Measurements from ENCODE around the gene APRT. TPM values are rescaled to one million over a fixed set of nuclear protein-coding genes. Genes with fewer than 3 reads are reported as not detected.

The APRT gene
- total RNA-seq, 1 donor from 2014 or later = 116 TPM

GRCh38 chr16:88812513-88813268 is 963 bp upstream of the APRT start:
- H3K4me1 Mint-ChIP-seq (ENCODE audit: unreplicated experiment) = peaks cover 3% of the 10 kb centered on the region
- H3K4me3 Mint-ChIP-seq = peak overlapping the region; percentile 86
- peak; percentile 6 for TF ChIP-seq CTCF (conservative IDR thresholded peaks at IDR 0.05)
- no peaks in the 10 kb centered on the region for H3K9me3 Mint-ChIP-seq
- H3K27ac Mint-ChIP-seq = peak overlapping the region; percentile 91
- DNase-seq (ENCODE audit: extremely low spot score, unreplicated experiment) = no peak
- no peaks in the 10 kb centered on the region for H3K27me3 Mint-ChIP-seq
- no peaks in the 10 kb centered on the region for H3K36me3 Mint-ChIP-seq

- no peak for TF ChIP-seq CTCF (conservative IDR thresholded peaks at IDR 0.05)
Measured at GRCh38 chr16:88810912-88811768, 588 bp downstream of the APRT start.

GRCh38 chr16:88810166-88810911 is 1.4 kb downstream of the APRT start:
- Mint-ChIP-seq H3K9me3 (no peaks in the 10 kb centered on the region), H3K4me3 (peak overlapping the region; percentile 90), H3K36me3 (no peaks in the 10 kb centered on the region), H3K4me1 (ENCODE audit: unreplicated experiment) (peaks cover 3% of the 10 kb centered on the region), H3K27ac (peak overlapping the region; percentile 76), H3K27me3 (no peaks in the 10 kb centered on the region)
- no peak for TF ChIP-seq CTCF (conservative IDR thresholded peaks at IDR 0.05)
- DNase-seq (ENCODE audit: extremely low spot score, unreplicated experiment) = no peak

More at GRCh38 chr16:88810912-88811768, 588 bp downstream of the APRT start:
- no peaks in the 10 kb centered on the region for H3K9me3 Mint-ChIP-seq
- H3K27me3 Mint-ChIP-seq = no peaks in the 10 kb centered on the region
- peak overlapping the region; percentile 76 for H3K27ac Mint-ChIP-seq
- peaks cover 3% of the 10 kb centered on the region for H3K4me1 Mint-ChIP-seq (ENCODE audit: unreplicated experiment)
- H3K36me3 Mint-ChIP-seq = no peaks in the 10 kb centered on the region
- peak overlapping the region; percentile 90 for H3K4me3 Mint-ChIP-seq
- DNase-seq (ENCODE audit: extremely low spot score, unreplicated experiment) = no peak

GRCh38 chr16:88809676-88810165 is 2.0 kb downstream of the APRT start:
- Mint-ChIP-seq H3K4me3 (peak overlapping the region; percentile 90), H3K27me3 (no peaks in the 10 kb centered on the region), H3K4me1 (ENCODE audit: unreplicated experiment) (peaks cover 3% of the 10 kb centered on the region), H3K9me3 (no peaks in the 10 kb centered on the region), H3K36me3 (no peaks in the 10 kb centered on the region), H3K27ac (peak overlapping the region; percentile 76)
- no peak for DNase-seq (ENCODE audit: extremely low spot score, unreplicated experiment)
- no peak for TF ChIP-seq CTCF (conservative IDR thresholded peaks at IDR 0.05)

- H3K27ac Mint-ChIP-seq = no peak overlapping the region
- H3K36me3 Mint-ChIP-seq = no peaks in the 10 kb centered on the region
- H3K4me3 Mint-ChIP-seq = peak overlapping the region; percentile 90
Measured at GRCh38 chr16:88809068-88809675, 2.6 kb downstream of the APRT start.

More at GRCh38 chr16:88809068-88809675, 2.6 kb downstream of the APRT start:
- no peaks in the 10 kb centered on the region for H3K27me3 Mint-ChIP-seq
- H3K4me1 Mint-ChIP-seq (ENCODE audit: unreplicated experiment) = peaks cover 3% of the 10 kb centered on the region
- no peak for DNase-seq (ENCODE audit: extremely low spot score, unreplicated experiment)
- TF ChIP-seq CTCF (conservative IDR thresholded peaks at IDR 0.05) = no peak
- no peaks in the 10 kb centered on the region for H3K9me3 Mint-ChIP-seq
